ENCODE results near the gene RNF19B.
"Not testable (repeated sequence)": the region's sequence is repeated elsewhere in the genome, so short reads cannot be mapped to it uniquely, and the experiment has no call there.

RNF19B gene

DNA sequence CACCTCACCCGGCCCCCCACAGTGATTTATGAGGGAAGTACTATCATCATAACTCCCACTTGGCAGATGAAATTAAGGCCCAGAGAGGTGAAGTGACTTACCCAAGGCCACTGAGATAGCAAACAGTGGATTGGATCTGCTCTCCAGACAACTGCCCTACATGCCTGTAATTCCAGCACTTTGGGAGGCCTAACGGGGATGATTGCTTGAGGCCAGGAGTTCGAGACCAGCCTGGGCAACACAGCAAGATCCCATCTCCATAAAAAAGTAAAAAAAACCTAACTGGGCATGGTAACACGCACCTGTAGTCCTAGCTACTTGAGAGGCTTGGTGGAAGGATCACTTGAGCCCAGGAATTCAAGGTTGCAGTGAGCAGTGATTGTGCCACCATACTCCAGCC, 14.2 kb upstream of the RNF19B start:
- Histone ChIP-seq H3K9me3 (ENCODE audit: insufficient read depth, low read depth, low read length) (0 out of 2 replicates have a peak, but pooled peaks cover 2% of the 10 kb centered on the region), H3K36me3 (ENCODE audit: insufficient read depth, low read length) (no peaks in the 10 kb centered on the region), H3K4me1 (ENCODE audit: insufficient read depth, low read length) (peaks cover 16% of the 10 kb centered on the region), H3K9ac (ENCODE audit: low read depth, low read length) (no peak overlapping the region), H3K27me3 (ENCODE audit: insufficient read depth, low read length) (no peaks in the 10 kb centered on the region; the same call in 1 of the 2 replicates), H3K27ac (ENCODE audit: low read depth, low read length) (no peak overlapping the region), H3K4me3 (ENCODE audit: low read length) (no peak overlapping the region)
- 89% methylated on average over 4 of the region's 4 CpGs for WGBS

DNA sequence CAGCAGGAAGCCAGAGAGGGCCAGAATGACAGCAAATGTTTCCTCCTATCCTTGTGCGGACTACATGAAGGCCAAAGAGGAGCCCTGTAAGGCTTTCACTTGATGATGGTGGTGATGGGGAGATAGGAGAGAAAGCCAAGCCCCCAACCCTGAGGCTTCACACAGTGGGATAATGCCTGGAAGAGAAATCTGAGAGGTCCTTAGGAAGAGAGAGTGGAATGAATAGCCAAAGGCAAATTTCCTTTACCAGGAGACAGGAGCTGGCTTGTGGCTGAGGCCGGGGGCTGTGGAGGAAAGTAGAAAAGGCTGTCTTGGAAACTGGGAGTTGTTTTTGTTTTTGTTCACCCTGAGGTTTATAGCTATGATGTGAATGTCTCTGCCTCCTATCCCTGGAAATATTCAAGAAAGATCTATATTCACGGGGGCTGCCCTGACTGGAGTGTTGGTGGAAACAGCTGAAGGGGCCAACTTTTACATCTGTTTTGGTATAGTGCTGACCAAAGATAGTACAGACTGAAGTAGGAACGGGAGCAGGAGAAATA, 13.0 kb upstream of the RNF19B start:
- H3K36me3 ChIP-seq (ENCODE audit: insufficient read depth, low read length) = no peaks in the 10 kb centered on the region
- H3K9me3 ChIP-seq (ENCODE audit: insufficient read depth, low read depth, low read length) = 0 out of 2 replicates have a peak, but pooled peaks cover 2% of the 10 kb centered on the region
- no peak overlapping the region for H3K9ac ChIP-seq (ENCODE audit: low read depth, low read length)
- peaks cover 16% of the 10 kb centered on the region for H3K4me1 ChIP-seq (ENCODE audit: insufficient read depth, low read length)
- no peak overlapping the region for H3K4me3 ChIP-seq (ENCODE audit: low read length)
- WGBS = 74% methylated on average over 4 of the region's 4 CpGs
- H3K27ac ChIP-seq (ENCODE audit: low read depth, low read length) = no peak overlapping the region
- peaks cover 6% of the 10 kb centered on the region for H3K27me3 ChIP-seq (ENCODE audit: insufficient read depth, low read length)

DNA sequence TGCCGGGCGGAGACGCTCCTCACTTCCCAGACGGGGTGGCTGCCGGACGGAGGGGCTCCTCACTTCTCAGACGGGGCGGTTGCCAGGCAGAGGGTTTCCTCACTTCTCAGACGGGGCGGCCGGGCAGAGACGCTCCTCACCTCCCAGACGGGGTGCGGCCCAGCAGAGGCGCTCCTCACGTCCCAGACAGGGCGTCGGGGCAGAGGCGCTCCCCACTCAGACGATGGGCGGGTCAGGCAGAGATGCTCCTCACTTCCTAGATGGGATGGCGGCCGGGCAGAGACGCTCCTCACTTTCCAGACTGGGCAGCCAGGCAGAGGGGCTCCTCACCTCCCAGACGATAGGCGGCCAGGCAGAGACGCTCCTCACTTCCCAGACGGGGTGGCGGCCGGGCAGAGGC, 10.4 kb upstream of the RNF19B start:
- H3K27ac ChIP-seq (ENCODE audit: low read depth, low read length); H3K9ac ChIP-seq (ENCODE audit: low read depth, low read length); H3K36me3 ChIP-seq (ENCODE audit: insufficient read depth, low read length); H3K4me1 ChIP-seq (ENCODE audit: insufficient read depth, low read length); H3K9me3 ChIP-seq (ENCODE audit: insufficient read depth, low read depth, low read length); H3K4me3 ChIP-seq (ENCODE audit: low read length): not testable (repeated sequence)
- 94% methylated on average over 25 of the region's 30 CpGs for WGBS
- peaks cover 29% of the 10 kb centered on the region for H3K27me3 ChIP-seq (ENCODE audit: insufficient read depth, low read length)

DNA sequence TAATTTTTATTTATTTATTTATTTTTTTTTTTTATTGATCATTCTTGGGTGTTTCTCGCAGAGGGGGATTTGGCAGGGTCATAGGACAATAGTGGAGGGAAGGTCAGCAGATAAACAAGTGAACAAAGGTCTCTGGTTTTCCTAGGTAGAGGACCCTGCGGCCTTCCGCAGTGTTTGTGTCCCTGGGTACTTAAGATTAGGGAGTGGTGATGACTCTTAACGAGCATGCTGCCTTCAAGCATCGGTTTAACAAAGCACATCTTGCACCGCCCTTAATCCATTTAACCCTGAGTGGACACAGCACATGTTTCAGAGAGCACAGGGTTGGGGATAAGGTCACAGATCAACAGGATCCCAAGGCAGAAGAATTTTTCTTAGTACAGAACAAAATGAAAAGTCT, 8.8 kb upstream of the RNF19B start:
- not testable (repeated sequence) for H3K9me3 ChIP-seq (ENCODE audit: insufficient read depth, low read depth, low read length); H3K36me3 ChIP-seq (ENCODE audit: insufficient read depth, low read length); H3K9ac ChIP-seq (ENCODE audit: low read depth, low read length); H3K27ac ChIP-seq (ENCODE audit: low read depth, low read length); H3K4me1 ChIP-seq (ENCODE audit: insufficient read depth, low read length)
- Histone ChIP-seq H3K27me3 (ENCODE audit: insufficient read depth, low read length) (peaks cover 36% of the 10 kb centered on the region), H3K4me3 (ENCODE audit: low read length) (peak overlapping the region; percentile 45; the same call in 1 of the 2 replicates)
- WGBS = no CpG with 5 or more reads among the region's 6 CpGs

DNA sequence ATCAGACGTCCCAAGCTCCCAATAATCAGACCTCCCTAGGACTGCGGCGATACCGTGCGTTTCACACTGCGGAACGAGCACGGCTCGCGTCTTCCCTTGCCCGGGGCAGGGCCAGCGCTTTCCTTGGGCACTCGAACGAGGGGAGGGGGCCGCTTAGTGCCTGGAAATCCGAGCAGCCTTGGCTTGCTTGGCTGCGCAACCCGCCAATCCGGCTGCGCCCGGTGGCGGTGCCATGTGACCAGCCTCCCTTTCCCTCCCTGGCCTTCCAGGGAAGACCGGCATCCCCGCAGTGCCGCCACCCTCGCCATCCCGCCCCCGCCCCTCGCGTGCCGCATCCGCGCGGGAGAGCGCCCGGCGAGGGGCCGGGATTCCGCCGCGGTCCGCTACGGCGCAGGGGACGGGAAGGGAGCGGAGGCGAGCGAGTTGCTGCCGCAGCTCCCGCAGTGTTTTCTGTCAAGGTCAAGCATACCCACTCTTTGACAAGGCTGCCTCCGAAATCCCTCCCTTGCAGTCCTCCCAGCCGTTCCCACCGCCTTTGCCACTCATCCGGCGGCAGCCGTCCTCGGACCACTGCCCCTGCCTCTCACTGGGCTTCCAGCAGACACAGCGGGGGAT, 8.3 kb upstream of the RNF19B start:
- H3K36me3 ChIP-seq (ENCODE audit: insufficient read depth, low read length) = no peaks in the 10 kb centered on the region
- H3K4me1 ChIP-seq (ENCODE audit: insufficient read depth, low read length) = peaks cover 3% of the 10 kb centered on the region; the same call in 1 of the 2 replicates
- H3K27ac ChIP-seq (ENCODE audit: low read depth, low read length) = no peak overlapping the region
- H3K9ac ChIP-seq (ENCODE audit: low read depth, low read length) = peak overlapping the region; percentile 70
- peak overlapping the region; percentile 45 for H3K4me3 ChIP-seq (ENCODE audit: low read length)
- H3K9me3 ChIP-seq (ENCODE audit: insufficient read depth, low read depth, low read length) = 0 out of 2 replicates have a peak, but pooled peaks cover 2% of the 10 kb centered on the region
- peaks cover 41% of the 10 kb centered on the region for H3K27me3 ChIP-seq (ENCODE audit: insufficient read depth, low read length)
- WGBS = under 1% methylated on average over 57 of the region's 58 CpGs

DNA sequence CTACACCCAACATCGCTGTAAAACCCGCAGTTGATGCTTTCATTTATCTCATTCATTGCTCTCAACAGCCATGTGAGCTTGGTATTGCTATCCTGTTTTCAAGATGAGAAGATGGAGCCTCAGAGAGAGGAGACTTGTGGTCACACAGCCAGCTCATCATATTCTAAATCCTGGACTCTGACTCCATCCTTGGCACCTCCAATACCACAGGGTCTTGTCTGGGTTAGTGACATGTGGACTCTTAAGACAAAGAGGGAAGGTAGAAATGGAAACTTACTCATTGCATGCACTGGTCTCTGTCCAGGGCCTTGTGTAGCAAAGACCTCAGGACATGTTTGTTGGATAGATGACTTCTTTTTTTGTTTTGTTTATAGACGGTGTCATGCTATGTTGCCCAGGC, 7.0 kb upstream of the RNF19B start:
- H3K36me3 ChIP-seq (ENCODE audit: insufficient read depth, low read length) = no peaks in the 10 kb centered on the region
- WGBS = 91% methylated on average over 3 of the region's 3 CpGs
- H3K4me1 ChIP-seq (ENCODE audit: insufficient read depth, low read length) = no peaks in the 10 kb centered on the region
- H3K9ac ChIP-seq (ENCODE audit: low read depth, low read length) = no peak overlapping the region
- H3K27me3 ChIP-seq (ENCODE audit: insufficient read depth, low read length) = peaks cover 45% of the 10 kb centered on the region
- H3K9me3 ChIP-seq (ENCODE audit: insufficient read depth, low read depth, low read length) = 0 out of 2 replicates have a peak, but pooled peaks cover 2% of the 10 kb centered on the region
- no peak overlapping the region for H3K4me3 ChIP-seq (ENCODE audit: low read length)
- no peak overlapping the region for H3K27ac ChIP-seq (ENCODE audit: low read depth, low read length)

DNA sequence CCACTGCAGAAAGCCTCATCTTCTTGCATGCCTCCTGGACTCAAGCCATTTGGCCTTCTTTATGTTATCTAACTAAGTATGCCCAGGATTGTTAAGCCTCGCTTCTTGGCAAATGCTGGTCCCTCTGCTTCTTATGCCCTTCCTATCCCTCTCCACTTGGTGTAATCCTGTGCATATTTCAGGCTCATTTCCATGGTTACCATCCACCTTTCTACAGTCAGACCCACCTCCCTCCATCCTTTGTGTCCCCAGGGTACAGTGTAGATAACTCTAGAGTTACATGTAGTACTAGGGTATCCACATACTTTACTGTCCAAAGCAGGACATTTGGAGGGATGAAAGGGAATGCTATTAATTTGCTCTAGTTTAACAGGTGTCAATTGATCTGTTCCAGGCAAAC, 6.5 kb upstream of the RNF19B start:
- Histone ChIP-seq H3K9ac (ENCODE audit: low read depth, low read length) (no peak overlapping the region), H3K9me3 (ENCODE audit: insufficient read depth, low read depth, low read length) (0 out of 2 replicates have a peak, but pooled peaks cover 2% of the 10 kb centered on the region), H3K27me3 (ENCODE audit: insufficient read depth, low read length) (peaks cover 45% of the 10 kb centered on the region), H3K36me3 (ENCODE audit: insufficient read depth, low read length) (no peaks in the 10 kb centered on the region), H3K4me1 (ENCODE audit: insufficient read depth, low read length) (no peaks in the 10 kb centered on the region), H3K4me3 (ENCODE audit: low read length) (no peak overlapping the region), H3K27ac (ENCODE audit: low read depth, low read length) (no peak overlapping the region)
- 98% methylated on average over 1 of the region's 1 CpG for WGBS

DNA sequence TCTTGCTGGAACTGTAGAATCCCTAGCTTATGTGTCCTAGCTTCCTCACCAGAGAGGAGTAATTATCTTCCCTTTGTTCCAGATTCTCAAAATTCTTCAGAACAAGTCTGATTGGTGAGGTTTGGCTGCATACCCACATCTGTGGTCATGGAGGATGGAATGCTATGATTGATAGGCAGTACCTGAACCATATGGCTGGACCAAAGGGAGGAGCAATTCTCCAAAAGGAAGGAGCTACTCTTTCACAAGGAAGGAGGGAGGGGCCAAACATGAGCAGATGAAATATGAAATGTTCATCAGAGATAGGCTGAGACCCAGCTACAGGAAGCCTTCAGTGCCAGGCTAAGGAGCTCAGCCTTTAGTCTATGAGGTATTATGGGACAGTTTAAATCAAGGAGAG, 5.0 kb upstream of the RNF19B start:
- Histone ChIP-seq H3K9me3 (ENCODE audit: insufficient read depth, low read depth, low read length) (no peaks in the 10 kb centered on the region), H3K9ac (ENCODE audit: low read depth, low read length) (no peak overlapping the region), H3K27ac (ENCODE audit: low read depth, low read length) (no peak overlapping the region), H3K4me3 (ENCODE audit: low read length) (no peak overlapping the region), H3K27me3 (ENCODE audit: insufficient read depth, low read length) (peaks cover 45% of the 10 kb centered on the region), H3K36me3 (ENCODE audit: insufficient read depth, low read length) (no peaks in the 10 kb centered on the region), H3K4me1 (ENCODE audit: insufficient read depth, low read length) (peaks cover 8% of the 10 kb centered on the region)

DNA sequence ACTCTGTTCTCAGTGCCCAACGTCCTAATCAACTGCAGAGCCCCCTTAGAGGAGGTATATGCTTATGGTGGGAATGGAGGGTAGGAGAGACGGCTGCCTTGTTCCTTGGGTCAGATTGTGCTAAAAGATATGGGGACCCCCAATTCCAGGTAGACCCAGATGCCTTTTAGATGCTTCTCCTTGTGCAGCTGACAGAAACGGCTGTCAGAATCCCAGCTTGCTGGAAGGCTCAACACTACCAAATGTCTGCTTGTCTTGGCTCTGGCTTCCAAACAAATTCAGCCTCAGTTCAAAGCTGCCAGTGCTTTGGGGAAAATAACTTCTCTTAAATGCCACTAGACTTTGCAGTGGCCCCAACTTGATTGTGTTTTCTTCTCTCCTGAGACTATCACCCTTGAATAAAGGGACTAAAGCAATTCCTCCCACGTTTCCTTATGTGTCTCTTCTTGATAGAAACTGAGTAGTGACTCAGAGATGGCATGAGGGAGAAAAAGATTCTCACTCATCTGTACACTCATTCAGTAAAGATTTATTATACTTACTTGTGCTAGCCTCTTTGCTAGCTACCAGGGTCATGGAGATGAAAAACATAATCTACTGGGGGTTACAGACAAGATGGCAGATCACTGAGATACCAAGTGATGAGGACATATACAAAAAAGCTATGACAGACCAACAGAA, 3.4 kb upstream of the RNF19B start:
- WGBS = 87% methylated on average over 3 of the region's 4 CpGs
- Histone ChIP-seq H3K4me1 (ENCODE audit: insufficient read depth, low read length) (peaks cover 8% of the 10 kb centered on the region), H3K4me3 (ENCODE audit: low read length) (no peak overlapping the region), H3K27me3 (ENCODE audit: insufficient read depth, low read length) (peaks cover 46% of the 10 kb centered on the region), H3K27ac (ENCODE audit: low read depth, low read length) (no peak overlapping the region), H3K9me3 (ENCODE audit: insufficient read depth, low read depth, low read length) (no peaks in the 10 kb centered on the region), H3K36me3 (ENCODE audit: insufficient read depth, low read length) (no peaks in the 10 kb centered on the region), H3K9ac (ENCODE audit: low read depth, low read length) (no peak overlapping the region)

DNA sequence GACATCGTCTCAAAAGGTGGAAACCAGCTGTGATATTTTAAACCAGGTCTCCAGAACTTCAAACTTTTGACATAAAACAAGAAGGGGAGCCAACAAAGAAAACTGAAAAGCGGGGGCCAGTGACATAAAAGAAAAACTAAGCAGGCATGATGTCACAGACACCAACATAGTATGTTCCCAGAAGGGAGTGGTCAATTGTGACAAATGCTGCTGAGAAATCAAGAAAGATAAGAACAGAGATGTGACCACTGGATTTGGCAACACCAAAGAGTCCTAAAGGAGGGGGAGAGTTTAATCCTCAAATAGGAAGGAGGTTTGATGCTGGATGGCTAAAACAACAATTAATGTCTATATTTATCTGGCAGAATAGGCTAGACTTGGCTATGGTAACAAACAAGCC, 2.3 kb upstream of the RNF19B start:
- Histone ChIP-seq H3K4me3 (ENCODE audit: low read length) (no peak overlapping the region), H3K9ac (ENCODE audit: low read depth, low read length) (no peak overlapping the region), H3K4me1 (ENCODE audit: insufficient read depth, low read length) (peaks cover 14% of the 10 kb centered on the region), H3K27ac (ENCODE audit: low read depth, low read length) (no peak overlapping the region), H3K9me3 (ENCODE audit: insufficient read depth, low read depth, low read length) (no peaks in the 10 kb centered on the region), H3K36me3 (ENCODE audit: insufficient read depth, low read length) (no peaks in the 10 kb centered on the region), H3K27me3 (ENCODE audit: insufficient read depth, low read length) (peaks cover 42% of the 10 kb centered on the region)
- 92% methylated on average over 2 of the region's 2 CpGs for WGBS

DNA sequence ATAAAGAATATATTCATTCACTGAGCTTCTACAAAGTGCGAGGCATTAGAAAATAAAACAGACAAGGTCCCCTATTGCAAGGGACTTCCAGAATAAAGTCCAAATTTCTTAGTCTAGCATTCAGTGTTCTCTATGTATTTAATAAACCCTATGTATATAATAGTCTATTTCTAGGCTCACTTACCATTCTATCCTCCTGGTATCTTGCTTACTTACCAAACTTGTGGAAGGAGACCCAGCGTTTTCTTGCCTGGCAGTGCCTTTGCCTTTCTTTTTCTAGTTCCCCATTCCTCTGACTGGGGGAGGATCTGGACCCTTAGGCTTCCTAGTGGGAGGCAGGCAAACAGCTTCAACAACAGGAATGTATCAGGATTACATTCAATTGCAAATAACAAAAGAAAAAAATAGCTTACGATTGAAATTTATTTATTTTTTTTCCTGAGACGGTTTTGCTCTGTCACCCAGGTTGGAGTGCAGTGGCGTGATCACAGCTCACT, 690 bp upstream of the RNF19B start:
- Histone ChIP-seq H3K9ac (ENCODE audit: low read depth, low read length) (no peak overlapping the region), H3K27ac (ENCODE audit: low read depth, low read length) (no peak overlapping the region; the same call in 1 of the 2 replicates)
- WGBS = 67% methylated on average over 5 of the region's 5 CpGs

More for the DNA sequence above, 690 bp upstream of the RNF19B start:
- peak overlapping the region; percentile 91 for H3K4me3 ChIP-seq (ENCODE audit: low read length)
- no peaks in the 10 kb centered on the region for H3K9me3 ChIP-seq (ENCODE audit: insufficient read depth, low read depth, low read length)
- H3K36me3 ChIP-seq (ENCODE audit: insufficient read depth, low read length) = no peaks in the 10 kb centered on the region
- H3K4me1 ChIP-seq (ENCODE audit: insufficient read depth, low read length) = peaks cover 14% of the 10 kb centered on the region
- H3K27me3 ChIP-seq (ENCODE audit: insufficient read depth, low read length) = peaks cover 27% of the 10 kb centered on the region
